GM12865 (cell line): Measurements from ENCODE around the gene MMP13.

Experiments
- DNase-seq: peaks from one replicate; pipeline ENCODE4 v3.0.0; 2010; ENCODE audit warnings: low read depth
- H3K4me3 ChIP-seq: 2 replicates; pipeline ENCODE4 v1.5.1; 2011; ENCODE audit warnings: mild to moderate bottlenecking, low read depth, low read length, control low read depth
- TF ChIP-seq, protein P1 (sequence below): IDR thresholded peaks from 2 replicates; pipeline ENCODE4 v1.5.1; 2011; ENCODE audit warnings: low read length, control low read depth, low read depth, inconsistent platforms; ENCODE audit not compliant: insufficient read depth; ENCODE audit errors: missing control alignments

The MMP13 gene

DNA sequence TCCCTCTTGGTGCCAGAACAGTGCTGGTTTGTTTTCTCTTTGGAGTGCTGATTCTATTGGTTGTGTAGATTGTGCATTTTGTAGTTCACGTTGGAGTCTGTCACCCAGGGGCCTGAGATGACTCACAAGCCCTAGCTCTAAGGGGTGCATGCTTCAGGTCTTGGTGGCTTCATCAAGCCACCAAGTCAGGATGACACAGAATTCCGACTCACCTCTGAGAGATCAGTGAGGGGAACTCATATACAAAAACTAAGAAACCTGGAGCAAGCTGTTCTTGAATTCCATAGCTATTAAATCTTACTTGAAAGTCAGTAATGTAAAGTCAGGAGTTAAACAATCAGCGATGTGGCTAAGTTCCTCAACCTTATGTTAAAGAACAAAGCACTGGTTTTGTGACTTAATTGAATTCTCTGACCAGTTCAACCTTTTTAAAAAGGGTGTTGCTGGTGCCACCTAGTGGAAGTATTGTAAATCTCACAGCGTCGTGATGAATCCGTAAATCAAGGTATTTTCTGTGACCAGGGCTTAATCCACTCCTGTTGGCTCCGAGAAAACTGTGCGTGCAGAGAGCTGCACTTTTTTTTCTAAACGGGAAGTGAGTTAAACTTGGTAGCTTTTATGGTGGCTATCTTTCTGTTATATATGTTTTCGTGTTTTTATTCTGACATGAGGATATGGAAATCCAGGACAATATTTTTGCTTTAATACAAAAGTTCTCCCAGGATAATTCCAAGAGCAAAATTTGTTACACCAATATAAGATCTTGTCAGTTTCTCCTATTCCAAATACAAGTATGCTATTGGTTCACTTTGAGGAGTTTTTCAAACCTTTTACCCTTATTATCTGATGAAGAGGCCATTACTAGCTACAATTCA lies 14.6 kb downstream of the MMP13 start:
- peak; percentile 68 for DNase-seq
- no peak overlapping the region for H3K4me3 ChIP-seq

DNA sequence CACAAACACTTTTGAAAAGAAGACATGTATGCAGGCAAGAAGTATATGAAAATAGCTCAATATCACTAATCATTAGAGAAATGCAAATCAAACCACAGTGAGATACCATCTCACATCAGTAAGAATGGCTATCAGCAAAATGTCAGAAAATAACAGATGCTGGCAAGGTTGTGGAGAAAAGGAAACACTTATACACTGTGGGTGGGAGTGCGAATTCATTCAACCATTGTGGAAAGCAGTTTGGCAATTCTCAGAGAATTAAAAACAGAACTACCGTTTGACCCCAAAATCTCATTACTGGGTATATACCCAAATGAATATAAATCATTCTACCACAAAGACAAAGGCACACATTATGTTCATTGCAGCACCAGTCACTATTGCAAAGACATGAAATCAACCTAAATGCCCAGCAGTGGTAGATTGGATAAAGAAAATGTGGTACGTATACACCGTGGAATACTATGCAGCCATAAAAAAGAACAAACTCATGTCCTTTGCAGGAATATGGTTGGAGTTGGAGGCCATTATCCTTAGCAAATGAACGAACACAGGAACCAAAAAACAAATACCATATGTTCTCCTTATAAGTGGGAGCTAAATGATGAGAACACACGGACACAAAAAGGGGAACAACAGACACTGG lies 18.5 kb downstream of the MMP13 start:
- H3K4me3 ChIP-seq, result no peak overlapping the region
- TF ChIP-seq, protein P1, sequence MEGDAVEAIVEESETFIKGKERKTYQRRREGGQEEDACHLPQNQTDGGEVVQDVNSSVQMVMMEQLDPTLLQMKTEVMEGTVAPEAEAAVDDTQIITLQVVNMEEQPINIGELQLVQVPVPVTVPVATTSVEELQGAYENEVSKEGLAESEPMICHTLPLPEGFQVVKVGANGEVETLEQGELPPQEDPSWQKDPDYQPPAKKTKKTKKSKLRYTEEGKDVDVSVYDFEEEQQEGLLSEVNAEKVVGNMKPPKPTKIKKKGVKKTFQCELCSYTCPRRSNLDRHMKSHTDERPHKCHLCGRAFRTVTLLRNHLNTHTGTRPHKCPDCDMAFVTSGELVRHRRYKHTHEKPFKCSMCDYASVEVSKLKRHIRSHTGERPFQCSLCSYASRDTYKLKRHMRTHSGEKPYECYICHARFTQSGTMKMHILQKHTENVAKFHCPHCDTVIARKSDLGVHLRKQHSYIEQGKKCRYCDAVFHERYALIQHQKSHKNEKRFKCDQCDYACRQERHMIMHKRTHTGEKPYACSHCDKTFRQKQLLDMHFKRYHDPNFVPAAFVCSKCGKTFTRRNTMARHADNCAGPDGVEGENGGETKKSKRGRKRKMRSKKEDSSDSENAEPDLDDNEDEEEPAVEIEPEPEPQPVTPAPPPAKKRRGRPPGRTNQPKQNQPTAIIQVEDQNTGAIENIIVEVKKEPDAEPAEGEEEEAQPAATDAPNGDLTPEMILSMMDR, result no peak
- no peak for DNase-seq

More for the DNA sequence above, 14.6 kb downstream of the MMP13 start:
- TF ChIP-seq, protein P1, result peak; percentile 70

DNA sequence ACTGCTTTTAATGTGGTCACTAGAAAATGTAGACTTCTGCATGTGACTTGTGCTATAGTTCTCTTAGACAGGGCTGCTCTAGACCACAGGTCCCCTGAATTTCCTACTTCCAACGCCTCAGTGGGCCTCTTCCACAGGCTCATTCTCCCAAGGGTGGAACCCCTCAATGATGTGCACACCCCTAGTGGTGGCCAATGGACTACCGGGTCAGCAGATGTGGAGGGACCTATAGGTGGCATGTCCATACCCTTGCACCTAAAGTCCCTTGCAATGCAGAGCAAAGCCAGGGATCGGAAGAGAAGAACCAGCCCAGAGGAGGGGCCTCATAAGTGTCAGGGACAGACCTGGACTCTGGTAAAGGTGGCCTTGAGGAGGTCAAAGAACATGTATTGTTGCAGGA lies 20.0 kb downstream of the MMP13 start:
- no peak for DNase-seq
- no peak overlapping the region for H3K4me3 ChIP-seq
- TF ChIP-seq, protein P1, result no peak

DNA sequence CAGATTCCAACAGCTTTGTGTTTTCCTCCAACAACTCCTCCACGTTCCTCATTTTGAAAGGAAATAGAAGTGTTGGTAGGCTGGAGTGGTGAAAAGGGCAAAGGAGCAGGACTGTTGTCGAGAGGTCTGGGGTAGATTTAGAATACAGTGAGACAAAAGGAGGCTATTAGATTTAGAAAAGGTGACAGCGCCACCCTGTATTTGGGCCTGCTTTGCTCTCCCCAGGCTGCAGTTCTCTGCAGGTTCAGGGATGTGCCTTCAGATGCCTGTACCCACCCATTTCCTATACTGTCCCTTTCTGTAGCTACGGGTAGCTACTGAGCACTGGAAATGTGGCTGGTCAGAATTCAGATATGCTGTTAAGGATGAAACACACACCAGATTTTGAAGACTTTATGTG lies 20.8 kb downstream of the MMP13 start:
- no peak overlapping the region for H3K4me3 ChIP-seq
- DNase-seq, result no peak
- TF ChIP-seq, protein P1, result no peak

DNA sequence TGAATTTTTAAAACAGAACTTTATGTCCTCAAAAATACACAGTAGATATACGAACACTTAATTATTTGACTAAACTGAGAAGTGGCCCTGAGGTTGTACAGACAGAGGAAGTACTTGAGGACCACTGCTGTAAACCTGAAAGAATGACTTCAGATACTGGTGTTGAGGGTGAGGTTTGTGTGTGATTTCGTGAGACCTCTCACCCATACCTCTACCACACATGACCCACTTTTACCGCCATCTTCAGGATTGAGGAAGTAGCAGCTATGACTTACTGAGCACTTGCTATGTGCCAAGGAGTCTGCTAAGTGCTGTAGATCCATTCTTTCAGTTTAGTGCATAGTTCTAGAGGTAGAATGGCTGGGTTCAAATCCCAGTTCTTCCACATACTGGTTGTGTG lies 21.9 kb downstream of the MMP13 start:
- H3K4me3 ChIP-seq, result no peak overlapping the region
- TF ChIP-seq, protein P1, result no peak
- peak; percentile 32 for DNase-seq

DNA sequence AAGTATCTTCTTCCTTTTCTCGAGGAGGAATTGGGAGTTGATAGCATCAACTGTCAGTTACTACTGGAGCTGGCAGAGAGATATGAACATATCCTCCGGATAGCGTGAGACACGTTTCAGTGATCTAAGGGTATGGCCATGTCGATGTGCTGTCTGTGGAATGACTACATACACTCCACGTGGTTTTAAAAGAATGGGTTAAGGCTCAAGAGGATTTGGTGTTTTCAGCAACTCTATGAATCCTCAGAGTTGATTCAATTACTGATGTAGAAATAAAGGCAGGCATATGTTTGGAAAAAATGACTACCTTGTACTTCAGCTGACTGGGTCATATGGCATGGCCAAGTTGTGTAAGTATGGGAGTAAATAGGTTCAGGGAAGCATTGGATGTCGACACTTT lies 22.9 kb downstream of the MMP13 start:
- TF ChIP-seq, protein P1, result no peak
- DNase-seq, result no peak
- no peak overlapping the region for H3K4me3 ChIP-seq

DNA sequence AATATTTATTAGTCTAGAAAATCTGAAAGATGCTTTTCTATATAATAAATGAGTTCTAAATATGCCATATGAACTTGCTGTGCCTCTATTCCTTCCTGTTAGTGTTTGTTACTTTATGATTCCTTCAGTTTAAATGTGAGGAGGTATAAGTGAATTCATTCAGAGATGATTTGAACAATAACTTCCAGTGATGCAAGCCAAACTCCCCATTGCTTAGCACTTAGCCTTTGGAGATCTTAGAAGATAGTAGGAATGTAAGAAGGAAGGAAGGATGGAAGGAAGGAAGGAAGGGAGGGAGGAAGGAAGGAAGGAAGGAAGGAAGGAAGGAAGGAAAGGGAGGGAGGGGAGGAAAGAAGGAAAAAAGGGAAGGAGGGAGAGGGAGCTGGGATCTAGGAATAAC lies 25.1 kb downstream of the MMP13 start:
- no peak for DNase-seq
- no peak overlapping the region for H3K4me3 ChIP-seq
- TF ChIP-seq, protein P1, result no peak
